Sigmoid colon (tissue), 3 donors: Measurements from ENCODE around the gene MRPL14.

Source experiments
- POLR2A ChIP-seq, 2 donors: fragments of 450-650 bp; IDR thresholded peaks; one replicate each; pipeline ENCODE4 v1.6.1; 2016; ENCODE audit warnings: antibody characterized with exemption in 2 of 2, mild to moderate bottlenecking in 2 of 2, moderate library complexity in 2 of 2
- TF ChIP-seq, protein P1 (sequence below), 4 experiments: fragments of 450-650 bp in 3 of 4; fragments of 200-600 bp in 1 of 4; IDR thresholded peaks; one replicate each; pipeline ENCODE4 v1.5.1; 2016 to 2019; ENCODE audit warnings: antibody characterized with exemption in 4 of 4, mild to moderate bottlenecking in 3 of 4, moderate library complexity in 2 of 4

DNA sequence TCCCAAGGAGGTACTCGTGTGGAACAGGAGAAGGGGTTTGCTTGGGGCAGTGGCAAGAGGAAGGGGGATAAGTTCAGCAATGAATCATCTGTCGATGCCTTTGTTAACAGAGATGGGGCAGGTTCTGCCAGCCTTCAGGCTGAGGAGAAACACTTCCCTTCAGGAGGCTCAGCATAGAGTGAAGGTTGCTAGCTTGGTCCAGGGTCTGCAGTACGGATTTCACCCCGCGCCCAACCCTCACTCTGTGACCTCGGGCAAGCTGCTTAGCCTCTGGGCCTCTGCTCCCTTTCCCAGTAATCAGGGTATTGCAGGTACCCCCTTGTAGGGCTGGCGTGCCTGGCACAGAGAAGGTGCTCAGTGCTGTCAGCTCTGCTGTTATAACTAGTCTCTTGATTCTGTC is 38.9 kb upstream of the MRPL14 start:
- TF ChIP-seq, protein P1, sequence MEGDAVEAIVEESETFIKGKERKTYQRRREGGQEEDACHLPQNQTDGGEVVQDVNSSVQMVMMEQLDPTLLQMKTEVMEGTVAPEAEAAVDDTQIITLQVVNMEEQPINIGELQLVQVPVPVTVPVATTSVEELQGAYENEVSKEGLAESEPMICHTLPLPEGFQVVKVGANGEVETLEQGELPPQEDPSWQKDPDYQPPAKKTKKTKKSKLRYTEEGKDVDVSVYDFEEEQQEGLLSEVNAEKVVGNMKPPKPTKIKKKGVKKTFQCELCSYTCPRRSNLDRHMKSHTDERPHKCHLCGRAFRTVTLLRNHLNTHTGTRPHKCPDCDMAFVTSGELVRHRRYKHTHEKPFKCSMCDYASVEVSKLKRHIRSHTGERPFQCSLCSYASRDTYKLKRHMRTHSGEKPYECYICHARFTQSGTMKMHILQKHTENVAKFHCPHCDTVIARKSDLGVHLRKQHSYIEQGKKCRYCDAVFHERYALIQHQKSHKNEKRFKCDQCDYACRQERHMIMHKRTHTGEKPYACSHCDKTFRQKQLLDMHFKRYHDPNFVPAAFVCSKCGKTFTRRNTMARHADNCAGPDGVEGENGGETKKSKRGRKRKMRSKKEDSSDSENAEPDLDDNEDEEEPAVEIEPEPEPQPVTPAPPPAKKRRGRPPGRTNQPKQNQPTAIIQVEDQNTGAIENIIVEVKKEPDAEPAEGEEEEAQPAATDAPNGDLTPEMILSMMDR (IDR thresholded peaks at IDR 0.05): no peak
- no peak for TF ChIP-seq POLR2A (IDR thresholded peaks at IDR 0.05)
